HG02763 (cell line): ENCODE data around the gene AGTPBP1.
"Not testable (repeated sequence)": the region's sequence is repeated elsewhere in the genome, so short reads cannot be mapped to it uniquely, and the experiment has no call there.

ENCODE experiments used
- ATAC-seq: cut with Tn5 transposase; IDR thresholded peaks from one replicate; pipeline ENCODE4 v1.9.1; 2021; ENCODE audit warnings: mild to moderate bottlenecking, moderate library complexity; ENCODE audit not compliant: unreplicated experiment

Gene AGTPBP1

DNA sequence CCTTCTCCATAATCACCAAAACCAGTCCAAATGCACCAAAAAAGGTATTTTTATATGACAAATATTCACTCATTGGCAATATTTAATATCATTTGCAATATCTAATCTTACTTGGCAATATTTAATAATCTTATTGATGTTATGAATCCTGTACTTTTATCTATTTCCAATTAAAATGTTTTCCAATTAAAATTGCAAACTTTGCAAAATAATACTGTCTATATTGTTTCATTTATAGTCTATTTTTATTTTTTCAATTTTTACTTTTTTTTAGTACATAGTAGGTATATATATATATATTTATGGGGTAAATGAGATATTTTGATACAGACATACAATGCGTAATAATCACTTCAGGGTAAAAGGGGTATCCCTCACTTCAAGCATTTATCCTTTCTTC lies 109.9 kb downstream of the AGTPBP1 start:
- ATAC-seq, result no peak

DNA sequence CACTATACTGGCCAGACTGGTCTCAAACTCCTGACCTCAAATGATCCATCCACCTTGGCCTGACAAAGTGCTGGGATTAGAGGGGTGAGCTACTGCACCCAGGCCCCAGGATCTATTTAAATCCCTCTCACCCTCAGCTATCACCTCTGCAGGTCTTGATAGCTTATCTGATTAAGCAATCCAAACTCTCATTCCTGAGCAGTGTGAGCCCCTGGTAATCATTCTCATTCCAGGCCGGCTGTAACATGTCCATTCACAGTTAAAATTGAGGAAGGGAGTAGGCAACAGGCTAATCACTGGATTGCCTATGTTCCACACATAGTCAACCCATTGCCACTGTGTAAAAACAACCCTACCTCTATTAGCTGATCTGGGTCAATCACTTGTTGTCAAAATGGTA lies 111.1 kb downstream of the AGTPBP1 start:
- ATAC-seq, result no peak

GRCh38 chr9:85617141-85617670 lies 124.5 kb downstream of the AGTPBP1 start:
- ATAC-seq, result no peak

- no peak for ATAC-seq
Measured at GRCh38 chr9:85615792-85616191, 126.0 kb downstream of the AGTPBP1 start.

DNA sequence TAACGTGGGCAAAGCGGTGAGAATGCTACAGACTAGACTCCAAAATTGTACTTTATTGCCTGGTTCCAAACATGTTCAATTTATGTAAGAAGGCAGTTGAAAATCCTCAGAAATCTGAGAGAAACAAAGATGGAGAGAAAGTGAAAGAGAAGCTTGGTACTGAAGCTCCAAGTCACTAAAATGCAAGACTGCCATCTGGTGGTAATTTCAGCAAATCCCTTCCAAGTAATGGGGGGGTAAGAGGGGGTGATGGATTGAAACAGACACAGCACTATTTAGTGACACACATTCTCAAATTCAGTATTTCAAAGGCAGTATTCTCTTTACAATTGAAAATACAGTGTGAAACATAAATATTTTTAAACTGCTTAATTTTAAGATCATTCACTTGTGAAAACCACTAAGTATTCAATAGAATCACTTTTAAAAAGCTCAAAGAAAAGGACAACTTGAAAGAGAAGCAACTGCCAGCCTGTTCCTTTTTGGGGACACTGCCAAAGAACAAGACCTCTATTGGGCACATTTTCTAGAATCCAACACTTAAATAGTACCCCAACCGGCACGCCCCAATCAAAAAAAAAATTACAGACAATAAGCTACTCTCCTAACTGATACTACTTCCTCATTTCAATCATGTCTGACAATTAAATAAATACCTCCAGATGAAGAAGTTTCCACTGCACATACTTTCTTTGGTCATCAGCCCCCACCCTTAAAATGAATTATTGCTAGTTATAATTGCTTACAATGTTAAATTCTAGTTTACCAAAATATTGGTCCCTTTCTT lies 131.5 kb downstream of the AGTPBP1 start:
- ATAC-seq, result peak; percentile 73

- ATAC-seq, result no peak
Measured at GRCh38 chr9:85605905-85606304, 135.8 kb downstream of the AGTPBP1 start.

DNA sequence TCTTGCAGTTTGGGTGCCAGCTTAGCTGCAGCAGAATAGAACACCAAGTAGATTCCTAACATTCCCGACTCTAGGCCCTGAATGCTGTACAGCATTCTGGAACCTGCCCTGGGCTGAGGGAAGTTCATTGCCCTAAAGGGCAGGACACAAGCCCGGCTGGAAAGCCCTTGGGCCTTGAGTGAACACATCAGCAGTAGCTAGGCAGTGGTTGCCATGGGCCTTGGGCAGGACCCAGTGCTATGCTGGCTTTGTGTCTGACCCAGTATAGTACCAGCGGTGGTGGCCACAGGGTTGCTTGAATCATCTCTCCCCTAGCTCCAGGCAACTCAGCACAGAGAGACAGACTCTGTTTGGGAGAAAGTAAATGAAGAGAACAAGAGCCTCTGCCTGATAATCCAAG lies 137.8 kb downstream of the AGTPBP1 start:
- no peak for ATAC-seq

DNA sequence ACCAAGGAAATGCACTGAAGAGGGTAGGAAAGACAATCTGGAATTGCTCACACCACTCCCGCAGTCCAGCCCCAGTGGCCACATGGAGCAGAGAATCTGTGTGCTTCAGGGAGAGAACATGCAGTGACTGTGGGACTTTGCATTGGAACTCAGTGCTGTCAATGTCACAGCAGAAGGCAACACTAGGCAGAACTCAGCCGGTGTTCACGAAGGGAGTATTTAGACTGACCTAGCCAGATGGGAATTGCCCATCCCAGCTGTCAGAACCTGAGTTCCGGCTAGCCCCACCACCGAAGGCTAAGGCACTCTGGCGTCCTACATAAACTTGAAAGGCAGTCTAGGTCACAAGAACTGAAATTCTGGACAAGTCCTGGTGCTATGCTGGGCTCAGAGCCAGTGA lies 139.0 kb downstream of the AGTPBP1 start:
- ATAC-seq, result no peak

DNA sequence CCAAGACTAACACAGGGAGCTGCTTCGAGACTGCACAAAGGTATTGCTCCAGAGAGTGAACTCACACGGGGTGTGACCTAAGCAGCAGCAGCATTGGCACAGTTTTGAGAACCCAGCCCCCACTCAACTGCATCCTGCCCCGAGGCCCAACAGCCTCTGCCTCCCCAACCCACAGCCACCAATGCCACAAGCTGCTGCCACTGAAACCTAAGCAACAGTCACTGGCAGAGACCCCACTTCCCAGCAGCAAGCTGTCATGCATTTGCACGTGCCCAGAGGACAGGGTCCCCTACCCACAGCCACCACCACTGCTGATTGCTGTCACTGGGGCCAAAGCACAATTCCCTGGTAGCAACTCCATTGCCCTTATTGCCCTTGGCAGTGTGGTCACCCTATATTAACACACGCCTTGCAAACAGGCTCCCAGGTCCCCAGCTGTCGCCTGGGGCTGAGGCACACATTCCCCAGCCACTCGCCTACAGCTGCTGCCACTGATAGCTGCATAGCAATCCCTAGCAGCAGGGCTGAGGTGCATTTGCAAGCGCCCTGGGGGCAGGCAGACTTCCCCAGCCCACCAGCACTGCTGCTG lies 141.0 kb downstream of the AGTPBP1 start:
- no peak for ATAC-seq

- ATAC-seq, result no peak
Measured at GRCh38 chr9:85599540-85600105, 142.1 kb downstream of the AGTPBP1 start.

DNA sequence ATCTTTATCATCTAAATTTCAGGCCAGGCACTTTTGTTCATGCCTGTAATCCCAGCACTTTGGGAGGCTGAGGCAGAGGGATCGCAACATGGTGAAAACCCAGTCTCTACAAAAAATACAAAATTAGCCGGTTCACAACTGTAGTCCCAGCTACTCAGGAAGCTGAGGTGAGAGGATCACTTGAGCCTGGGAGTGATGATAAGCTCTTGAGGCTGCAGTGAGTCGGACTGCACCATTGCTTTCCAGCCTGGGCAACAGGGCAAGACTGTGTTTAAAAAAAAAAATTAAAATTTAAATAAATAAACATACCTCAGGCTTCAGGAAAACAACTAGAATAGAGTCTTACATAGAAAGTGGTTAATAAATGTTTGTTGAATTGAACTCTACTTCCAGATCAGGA lies 147.4 kb downstream of the AGTPBP1 start:
- no peak for ATAC-seq

DNA sequence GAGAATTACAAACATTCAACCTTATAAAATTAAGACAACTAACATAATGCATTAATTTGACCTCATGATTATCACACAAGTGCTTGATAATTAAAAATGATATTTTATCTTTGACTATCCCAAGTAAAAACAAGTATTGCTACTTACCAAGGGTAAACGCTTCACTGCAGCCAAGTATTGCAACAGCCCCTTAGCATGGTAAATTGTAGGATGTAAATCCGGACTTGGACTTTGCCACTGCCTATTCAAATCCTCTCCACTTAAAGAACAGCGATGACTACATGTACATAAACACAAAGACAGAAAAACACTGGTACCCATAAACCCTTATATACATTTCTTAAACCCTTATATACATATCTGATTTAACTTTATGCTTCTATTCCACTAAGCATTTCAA lies 155.1 kb downstream of the AGTPBP1 start:
- ATAC-seq, result no peak

DNA sequence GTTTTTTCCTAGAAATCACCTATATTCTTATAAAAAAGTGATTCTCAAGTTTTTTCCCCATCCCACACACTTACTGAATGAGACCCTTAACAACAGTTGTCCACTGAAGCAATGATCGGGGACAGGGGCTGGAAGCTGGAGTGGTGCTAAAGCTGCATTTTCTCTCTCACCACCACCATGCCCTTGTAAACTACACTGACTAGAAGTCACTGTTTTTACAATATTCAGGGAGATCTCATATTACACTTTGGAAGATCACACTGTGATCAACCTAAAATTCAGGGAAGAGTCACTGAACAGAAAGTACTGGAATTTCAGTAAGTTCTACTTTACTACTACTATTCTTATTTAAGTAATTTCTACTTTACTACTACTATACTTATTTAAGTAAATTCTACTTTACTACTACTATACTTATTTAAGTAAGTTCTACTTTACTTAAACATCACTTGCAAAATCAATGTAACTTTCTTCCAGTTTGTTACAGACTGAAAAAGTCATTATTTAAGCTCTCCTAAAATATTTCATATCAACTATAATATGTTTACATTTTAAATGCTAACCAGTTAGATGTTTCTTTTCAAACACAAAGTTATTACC lies 164.3 kb downstream of the AGTPBP1 start:
- ATAC-seq, result no peak

- ATAC-seq, result no peak
Measured at GRCh38 chr9:85575868-85576267, 165.9 kb downstream of the AGTPBP1 start.

- not testable (repeated sequence) for ATAC-seq
Measured at GRCh38 chr9:85573546-85573945, 168.2 kb downstream of the AGTPBP1 start.

GRCh38 chr9:85572917-85573316 lies 168.8 kb downstream of the AGTPBP1 start:
- not testable (repeated sequence) for ATAC-seq

- no peak for ATAC-seq
Measured at GRCh38 chr9:85569988-85570387, 171.8 kb downstream of the AGTPBP1 start.

GRCh38 chr9:85559526-85559925 lies 182.2 kb downstream of the AGTPBP1 start:
- no peak for ATAC-seq

DNA sequence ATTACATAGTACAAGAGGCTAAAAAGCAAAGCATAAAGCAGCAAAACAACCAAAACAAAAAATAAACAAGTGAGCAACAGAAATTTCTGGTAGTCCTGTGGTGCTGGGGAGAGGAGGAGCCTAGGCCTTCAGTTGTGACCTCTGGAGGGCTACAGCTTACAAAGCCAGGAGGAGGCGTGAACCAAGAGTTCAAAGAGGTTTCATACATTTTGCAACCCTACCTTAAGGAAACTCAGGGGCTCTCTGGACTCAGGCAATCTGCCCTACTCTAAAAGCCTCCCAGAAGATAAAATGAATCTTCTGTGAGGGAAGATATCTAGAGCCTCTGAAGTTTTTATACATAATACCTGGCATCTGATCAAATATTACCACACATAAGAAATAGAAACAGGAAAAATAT lies 187.4 kb downstream of the AGTPBP1 start:
- no peak for ATAC-seq

GRCh38 chr9:85553475-85553874 lies 188.3 kb downstream of the AGTPBP1 start:
- ATAC-seq, result no peak

- ATAC-seq, result no peak
Measured at GRCh38 chr9:85547599-85547998, 194.2 kb downstream of the AGTPBP1 start.

GRCh38 chr9:85543196-85543595 lies 198.6 kb downstream of the AGTPBP1 start:
- no peak for ATAC-seq
